Lower lobe of right lung (tissue), 2 donors: ENCODE measurements around the gene RAB38. TPM values are rescaled to one million over a fixed set of nuclear protein-coding genes. Genes with fewer than 3 reads are reported as not detected.

Experiments used
- ATAC-seq, 2 donors: fragments of 200-7000 bp; cut with Tn5 transposase; one replicate each; pipeline ENCODE4 v1.9.1; 2020 to 2022; ENCODE audit warnings: mild to moderate bottlenecking in 2 of 2, moderate library complexity in 2 of 2
- DNase-seq: peaks from one replicate; pipeline ENCODE4 v3.0.0-alpha.2; 2020
- H3K27ac ChIP-seq: fragments of 200-600 bp; one replicate; pipeline ENCODE4 v1.8.0; 2022
- H3K27me3 ChIP-seq: fragments of 200-600 bp; one replicate; pipeline ENCODE4 v1.8.0; 2022; ENCODE audit warnings: low read depth
- H3K36me3 ChIP-seq: fragments of 200-600 bp; one replicate; pipeline ENCODE4 v1.8.0; 2022; ENCODE audit warnings: mild to moderate bottlenecking
- H3K4me1 ChIP-seq: fragments of 200-600 bp; one replicate; pipeline ENCODE4 v1.8.0; 2022
- H3K4me3 ChIP-seq: fragments of 200-600 bp; one replicate; pipeline ENCODE4 v1.8.0; 2022; ENCODE audit warnings: mild to moderate bottlenecking
- H3K9me3 ChIP-seq: fragments of 200-600 bp; one replicate; pipeline ENCODE4 v1.8.0; 2022
- intact Hi-C: fragments of 100-400 bp; cut with DNase I; formaldehyde crosslinking; loops from one replicate; pipeline ENCODE4 v1.11.0; 2022
- total RNA-seq: library from RNA; stranded (reverse); fragmentation: NEBNext Ultra II Directional; extraction: Animal tissue kit (Norgen Biotek cat#: 25700); gene quantifications from one replicate; pipeline ENCODE4 v1.2.1, GENCODE V29; 2021
- TF ChIP-seq, protein P1 (sequence below): fragments of 200-600 bp; IDR thresholded peaks from one replicate; pipeline ENCODE4 v1.8.0; 2022; ENCODE audit warnings: antibody characterized with exemption, mild to moderate bottlenecking
- donor health status: DM: no; HTN: yes; CAD: no; lungs with severe emphysema.

Gene RAB38
- total RNA-seq, 1 donor from 2014 or later = 10.9 TPM

DNA sequence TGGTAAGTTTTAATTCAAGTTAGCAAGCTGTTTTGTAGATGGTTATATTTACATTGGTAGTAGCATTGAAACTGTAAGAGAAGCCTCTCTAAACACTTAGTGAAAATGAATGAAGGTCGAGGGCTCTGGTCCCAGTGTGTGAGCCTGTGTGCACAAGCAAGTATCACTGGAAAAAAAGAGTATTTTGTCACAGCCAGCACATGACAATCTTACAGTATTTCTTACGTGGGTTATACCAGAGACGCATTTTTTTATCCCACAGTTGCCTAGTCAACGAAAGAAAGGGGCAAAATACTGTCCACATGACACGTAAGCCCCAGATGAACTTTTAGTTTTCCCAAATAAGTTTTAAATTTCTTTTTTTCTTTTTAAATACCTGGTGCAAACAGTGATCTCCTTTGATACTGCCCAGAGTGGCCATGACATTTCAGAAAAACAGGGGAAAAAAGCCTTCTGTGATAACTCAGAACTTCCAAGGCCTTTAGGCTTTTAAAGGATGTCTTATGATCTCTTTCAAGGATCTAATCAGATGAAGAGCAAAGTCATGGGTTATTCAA is 23.5 kb downstream of the RAB38 start:
- ATAC-seq = no peak
- Histone ChIP-seq H3K4me1 (no peaks in the 10 kb centered on the region), H3K27me3 (no peaks in the 10 kb centered on the region), H3K4me3 (no peak overlapping the region), H3K27ac (no peak overlapping the region), H3K9me3 (peaks cover 8% of the 10 kb centered on the region), H3K36me3 (no peaks in the 10 kb centered on the region)
- intact Hi-C loops = no loop called here
- TF ChIP-seq, protein P1, sequence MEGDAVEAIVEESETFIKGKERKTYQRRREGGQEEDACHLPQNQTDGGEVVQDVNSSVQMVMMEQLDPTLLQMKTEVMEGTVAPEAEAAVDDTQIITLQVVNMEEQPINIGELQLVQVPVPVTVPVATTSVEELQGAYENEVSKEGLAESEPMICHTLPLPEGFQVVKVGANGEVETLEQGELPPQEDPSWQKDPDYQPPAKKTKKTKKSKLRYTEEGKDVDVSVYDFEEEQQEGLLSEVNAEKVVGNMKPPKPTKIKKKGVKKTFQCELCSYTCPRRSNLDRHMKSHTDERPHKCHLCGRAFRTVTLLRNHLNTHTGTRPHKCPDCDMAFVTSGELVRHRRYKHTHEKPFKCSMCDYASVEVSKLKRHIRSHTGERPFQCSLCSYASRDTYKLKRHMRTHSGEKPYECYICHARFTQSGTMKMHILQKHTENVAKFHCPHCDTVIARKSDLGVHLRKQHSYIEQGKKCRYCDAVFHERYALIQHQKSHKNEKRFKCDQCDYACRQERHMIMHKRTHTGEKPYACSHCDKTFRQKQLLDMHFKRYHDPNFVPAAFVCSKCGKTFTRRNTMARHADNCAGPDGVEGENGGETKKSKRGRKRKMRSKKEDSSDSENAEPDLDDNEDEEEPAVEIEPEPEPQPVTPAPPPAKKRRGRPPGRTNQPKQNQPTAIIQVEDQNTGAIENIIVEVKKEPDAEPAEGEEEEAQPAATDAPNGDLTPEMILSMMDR = no peak
- no peak for DNase-seq

- ATAC-seq = no peak
- intact Hi-C loops = no loop called here
Observed at GRCh38 chr11:88146106-88146505, 29.1 kb downstream of the RAB38 start.

DNA sequence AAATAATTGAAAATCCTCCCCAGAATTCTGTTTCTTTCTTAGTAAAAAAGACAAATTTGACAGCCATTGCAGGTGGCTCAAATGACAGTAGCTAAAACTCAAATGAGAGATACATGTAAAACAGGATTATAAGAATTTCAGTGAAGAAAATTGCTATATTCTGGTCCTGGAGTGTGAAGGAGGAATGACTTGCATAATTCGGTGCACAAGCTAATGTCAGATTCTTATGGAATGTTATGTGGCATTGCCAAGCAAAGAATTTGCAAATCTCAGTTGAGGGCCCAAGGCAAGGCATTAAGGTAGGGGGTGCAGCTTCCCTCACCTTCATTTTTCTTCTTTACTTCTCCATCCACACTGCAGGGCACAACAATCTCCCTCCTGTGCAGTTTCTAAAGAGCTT is 35.4 kb downstream of the RAB38 start:
- Histone ChIP-seq H3K36me3 (no peaks in the 10 kb centered on the region), H3K9me3 (no peaks in the 10 kb centered on the region), H3K27me3 (no peaks in the 10 kb centered on the region), H3K27ac (no peak overlapping the region), H3K4me1 (no peaks in the 10 kb centered on the region), H3K4me3 (no peak overlapping the region)
- intact Hi-C loops = no loop called here
- ATAC-seq (no peak), DNase-seq (no peak)
- TF ChIP-seq, protein P1 = no peak

More at GRCh38 chr11:88146106-88146505, 29.1 kb downstream of the RAB38 start:
- Histone ChIP-seq H3K4me1 (no peaks in the 10 kb centered on the region), H3K27ac (no peak overlapping the region), H3K36me3 (no peaks in the 10 kb centered on the region), H3K4me3 (no peak overlapping the region), H3K27me3 (no peaks in the 10 kb centered on the region), H3K9me3 (no peaks in the 10 kb centered on the region)
- TF ChIP-seq, protein P1 = no peak
- DNase-seq = no peak

GRCh38 chr11:88131764-88132470 is 43.3 kb downstream of the RAB38 start:
- H3K27me3 ChIP-seq = no peaks in the 10 kb centered on the region
- H3K36me3 ChIP-seq = no peaks in the 10 kb centered on the region
- TF ChIP-seq, protein P1 = no peak
- no peak overlapping the region for H3K4me3 ChIP-seq
- no peak overlapping the region for H3K27ac ChIP-seq
- no peak for ATAC-seq
- no peaks in the 10 kb centered on the region for H3K4me1 ChIP-seq
- DNase-seq = no peak
- intact Hi-C loops = no loop called here
- no peaks in the 10 kb centered on the region for H3K9me3 ChIP-seq

DNA sequence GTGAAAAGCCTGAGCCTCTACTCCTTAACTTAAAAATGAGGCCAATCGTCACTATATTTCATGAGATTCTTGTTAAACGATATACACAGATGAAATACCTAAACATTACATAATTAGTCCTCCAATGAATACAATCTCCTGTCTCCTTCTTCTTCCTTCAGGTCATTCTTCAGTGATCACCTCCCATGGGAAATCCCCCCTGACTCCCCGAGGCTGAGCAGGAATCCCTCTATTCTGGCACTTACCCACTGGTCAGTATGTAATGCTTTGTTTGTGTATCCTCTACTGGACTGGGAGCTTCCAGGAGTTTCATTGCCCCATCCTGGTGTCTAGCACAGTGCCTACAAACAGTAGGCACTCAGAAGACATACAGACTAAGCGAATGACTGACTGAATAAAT is 52.3 kb downstream of the RAB38 start:
- intact Hi-C loops = no loop called here
- Histone ChIP-seq H3K27ac (no peak overlapping the region), H3K27me3 (no peaks in the 10 kb centered on the region), H3K4me1 (no peaks in the 10 kb centered on the region), H3K9me3 (no peaks in the 10 kb centered on the region), H3K4me3 (no peak overlapping the region), H3K36me3 (no peaks in the 10 kb centered on the region)
- ATAC-seq = no peak
- no peak for DNase-seq
- TF ChIP-seq, protein P1 = no peak
